ENCODE data around the gene ACADS.

DNA sequence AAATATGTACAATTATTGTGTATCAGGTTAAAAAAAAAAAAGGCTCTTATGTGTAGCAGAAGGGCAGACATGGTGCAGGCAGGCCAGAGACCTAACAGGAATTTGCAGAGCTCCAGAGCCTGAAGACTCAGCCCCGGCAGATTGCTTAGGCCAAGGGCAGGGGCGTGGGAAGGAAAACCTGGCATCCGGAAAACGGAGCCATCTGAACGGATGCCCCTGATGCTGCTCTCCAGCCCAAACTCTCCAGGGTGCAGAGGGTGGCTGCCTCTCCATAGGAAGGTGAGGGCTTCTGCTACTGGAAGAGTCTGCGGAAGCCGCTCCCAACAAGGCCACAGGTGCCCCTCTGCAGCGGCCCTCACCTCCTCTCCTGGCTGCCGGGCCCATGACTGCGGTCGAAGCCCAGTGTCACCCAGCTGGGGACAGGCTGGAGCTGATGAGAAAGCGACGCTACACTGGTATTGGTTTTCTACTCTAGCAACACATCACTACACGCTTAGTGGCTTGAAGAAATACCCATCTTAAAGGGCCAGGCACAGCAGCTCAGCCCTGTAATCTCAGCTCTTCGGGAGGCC, 19.4 kb downstream of the ACADS start:
- TF ChIP-seq, protein P1, sequence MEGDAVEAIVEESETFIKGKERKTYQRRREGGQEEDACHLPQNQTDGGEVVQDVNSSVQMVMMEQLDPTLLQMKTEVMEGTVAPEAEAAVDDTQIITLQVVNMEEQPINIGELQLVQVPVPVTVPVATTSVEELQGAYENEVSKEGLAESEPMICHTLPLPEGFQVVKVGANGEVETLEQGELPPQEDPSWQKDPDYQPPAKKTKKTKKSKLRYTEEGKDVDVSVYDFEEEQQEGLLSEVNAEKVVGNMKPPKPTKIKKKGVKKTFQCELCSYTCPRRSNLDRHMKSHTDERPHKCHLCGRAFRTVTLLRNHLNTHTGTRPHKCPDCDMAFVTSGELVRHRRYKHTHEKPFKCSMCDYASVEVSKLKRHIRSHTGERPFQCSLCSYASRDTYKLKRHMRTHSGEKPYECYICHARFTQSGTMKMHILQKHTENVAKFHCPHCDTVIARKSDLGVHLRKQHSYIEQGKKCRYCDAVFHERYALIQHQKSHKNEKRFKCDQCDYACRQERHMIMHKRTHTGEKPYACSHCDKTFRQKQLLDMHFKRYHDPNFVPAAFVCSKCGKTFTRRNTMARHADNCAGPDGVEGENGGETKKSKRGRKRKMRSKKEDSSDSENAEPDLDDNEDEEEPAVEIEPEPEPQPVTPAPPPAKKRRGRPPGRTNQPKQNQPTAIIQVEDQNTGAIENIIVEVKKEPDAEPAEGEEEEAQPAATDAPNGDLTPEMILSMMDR (conservative IDR thresholded peaks at IDR 0.05; ENCODE audit: low read depth, low read length): no peak
- TF ChIP-seq EZH2 (IDR thresholded peaks at IDR 0.05; ENCODE audit: borderline replicate concordance, low read depth, low read length, poor library complexity, severe bottlenecking): no peak
